Ecto neural progenitor cell (in vitro differentiated cells): ENCODE results near the gene BPIFB2.
"Not testable (repeated sequence)": the region's sequence is repeated elsewhere in the genome, so short reads cannot be mapped to it uniquely, and the experiment has no call there.

Source experiments
- DNase-seq: peaks from one replicate; pipeline ENCODE4 v3.0.0-alpha.2; 2018; ENCODE audit warnings: low spot score

Gene BPIFB2

GRCh38 chr20:33042430-33042829 lies 34.9 kb downstream of the BPIFB2 start:
- DNase-seq = no peak

GRCh38 chr20:33042983-33043730 lies 35.7 kb downstream of the BPIFB2 start:
- no peak for DNase-seq

GRCh38 chr20:33043731-33044181 lies 36.3 kb downstream of the BPIFB2 start:
- no peak for DNase-seq

DNA sequence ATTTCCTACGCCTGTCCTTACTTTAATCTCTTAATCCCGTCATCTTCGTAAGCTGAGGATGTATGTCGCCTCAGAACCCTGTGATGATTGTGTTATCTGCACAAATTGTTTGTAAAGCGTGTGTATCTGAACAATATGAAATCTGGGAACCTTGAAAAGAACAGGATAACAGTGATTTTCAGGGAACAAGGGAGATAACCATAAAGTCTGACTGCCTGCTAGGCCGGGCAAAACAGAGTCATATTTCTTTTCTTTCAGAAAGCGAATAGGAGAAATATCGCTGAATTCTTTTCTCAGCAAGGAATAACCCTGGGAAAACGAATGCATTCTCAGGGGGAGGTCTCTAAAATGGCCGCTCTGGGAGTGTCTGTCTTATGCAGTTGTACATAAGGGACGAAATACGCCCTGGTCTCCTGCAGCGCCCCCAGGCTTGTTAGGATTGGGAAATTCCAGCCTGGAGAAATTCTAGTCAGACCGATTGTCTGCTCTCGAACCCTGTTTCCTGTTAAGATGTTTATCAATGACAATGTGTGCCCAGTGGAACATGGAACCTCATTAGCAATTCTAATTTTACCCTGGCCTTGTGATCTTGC lies 37.7 kb downstream of the BPIFB2 start:
- DNase-seq = not testable (repeated sequence)

DNA sequence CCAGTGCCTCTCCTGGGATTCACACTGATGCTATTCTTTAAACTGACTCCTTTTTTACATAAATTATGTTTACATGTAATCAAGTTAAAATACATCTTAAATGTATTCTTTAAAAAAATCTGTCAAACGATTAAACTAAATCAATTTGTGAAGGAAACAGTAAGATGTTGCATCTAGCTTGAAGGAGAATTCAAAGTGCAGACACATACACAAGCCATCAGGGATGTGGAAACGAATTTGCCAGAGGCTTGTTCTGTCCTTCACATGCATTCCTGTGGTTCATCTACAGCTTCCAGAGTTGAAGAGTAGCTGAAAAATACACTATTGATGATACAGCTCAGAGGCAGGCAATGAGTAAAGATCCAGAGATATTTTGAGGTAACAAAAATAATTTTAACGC lies 38.9 kb downstream of the BPIFB2 start:
- no peak for DNase-seq

GRCh38 chr20:33051333-33051732 lies 43.8 kb downstream of the BPIFB2 start:
- DNase-seq = no peak

DNA sequence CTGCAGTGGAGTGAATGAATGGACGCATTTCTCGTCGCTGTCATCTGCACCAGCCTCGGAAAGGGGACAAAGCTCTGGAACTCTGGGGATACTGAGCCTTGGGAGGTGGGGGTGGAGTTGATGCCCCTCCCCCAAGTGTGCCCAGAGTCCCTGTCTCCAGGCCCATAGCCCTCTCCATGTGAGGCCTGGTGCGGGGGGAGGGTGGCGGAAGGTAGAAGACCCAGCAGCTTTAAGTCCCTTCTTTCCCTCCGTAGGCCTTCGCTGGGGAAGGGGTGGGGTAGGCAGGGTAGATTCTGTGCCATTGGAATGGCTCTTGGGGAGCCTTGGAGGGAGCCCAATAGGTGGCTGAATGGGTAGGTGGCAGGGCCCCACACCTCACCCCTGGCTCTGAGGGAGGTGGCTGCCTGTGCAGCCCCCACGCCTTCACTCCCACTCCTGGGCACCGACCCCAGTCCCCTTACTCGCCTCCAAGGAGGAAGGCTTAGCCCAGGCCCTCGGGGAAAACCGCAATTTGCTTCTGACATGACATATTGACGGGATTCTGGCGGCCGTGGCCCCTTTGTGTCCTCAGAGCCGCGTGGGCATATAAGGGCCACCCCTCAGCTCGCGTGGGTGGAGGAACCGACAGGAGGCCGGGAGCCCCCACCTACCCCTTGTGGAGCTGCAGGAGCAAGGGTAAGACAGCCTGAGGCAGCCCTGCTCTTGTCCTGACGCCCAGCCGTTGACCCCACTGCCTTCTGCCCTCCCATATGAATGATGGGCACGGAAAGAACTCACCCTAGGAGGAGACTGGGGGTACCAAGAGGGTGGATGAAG lies 46.0 kb downstream of the BPIFB2 start, which contains the start of gene BPIFB3:
Gene BPIFB3 (plus strand): TSS at position 613 of the 816 bp plus-strand sequence. CDS start 1,533 bp downstream, outside the sequence.
- no peak for DNase-seq

GRCh38 chr20:33054381-33054780 lies 46.9 kb downstream of the BPIFB2 start:
- DNase-seq = no peak

GRCh38 chr20:33054791-33055190 lies 47.3 kb downstream of the BPIFB2 start:
- no peak for DNase-seq

DNA sequence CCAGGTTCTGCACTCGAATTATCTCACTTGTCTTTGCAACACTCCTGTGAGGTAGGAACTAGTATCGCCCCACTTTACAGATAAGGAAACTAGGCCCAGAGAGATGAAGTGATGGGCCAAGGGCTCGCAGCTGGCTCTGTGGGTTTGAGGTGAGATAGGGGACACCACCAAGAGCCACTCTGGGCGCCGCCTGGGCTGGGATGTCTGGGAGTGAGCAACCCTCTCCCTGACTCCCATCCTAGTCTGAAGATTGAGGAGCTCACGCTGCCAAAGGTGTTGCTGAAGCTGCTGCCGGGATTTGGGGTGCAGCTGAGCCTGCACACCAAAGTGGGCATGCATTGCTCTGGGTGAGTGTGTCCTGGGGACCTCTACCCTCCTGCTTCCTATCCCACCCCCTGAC lies 51.6 kb downstream of the BPIFB2 start:
- no peak for DNase-seq

GRCh38 chr20:33059741-33060390 lies 52.4 kb downstream of the BPIFB2 start:
- DNase-seq = no peak

- DNase-seq = no peak
Measured at GRCh38 chr20:33061658-33062028, 54.1 kb downstream of the BPIFB2 start.

- DNase-seq = peak; percentile 70
Measured at GRCh38 chr20:33062105-33062824, 54.8 kb downstream of the BPIFB2 start.

- DNase-seq = no peak
Measured at GRCh38 chr20:33062825-33063149, 55.3 kb downstream of the BPIFB2 start.

GRCh38 chr20:33063271-33063670 lies 55.8 kb downstream of the BPIFB2 start:
- DNase-seq = no peak

GRCh38 chr20:33064572-33065287 lies 57.2 kb downstream of the BPIFB2 start:
- DNase-seq = no peak

DNA sequence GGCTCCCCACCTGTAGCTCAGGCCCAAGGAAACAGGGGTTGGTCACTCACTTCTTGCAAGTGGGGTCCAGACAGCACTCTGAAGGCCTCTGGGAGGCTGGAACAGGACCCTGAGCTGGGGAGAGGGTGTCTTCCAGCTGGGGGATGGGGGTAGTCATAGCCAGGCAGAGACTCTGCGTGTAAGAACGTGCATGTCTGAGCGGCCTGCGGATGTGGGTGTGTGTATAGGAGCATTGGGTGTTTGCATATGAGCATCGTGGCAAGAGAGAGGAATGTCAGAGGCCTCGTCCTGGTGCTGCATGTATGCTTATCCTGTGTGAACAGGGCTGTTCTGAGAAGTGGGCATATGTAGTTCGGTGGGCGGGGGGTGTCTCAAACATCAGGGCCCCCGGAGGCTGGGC lies 58.3 kb downstream of the BPIFB2 start:
- no peak for DNase-seq

DNA sequence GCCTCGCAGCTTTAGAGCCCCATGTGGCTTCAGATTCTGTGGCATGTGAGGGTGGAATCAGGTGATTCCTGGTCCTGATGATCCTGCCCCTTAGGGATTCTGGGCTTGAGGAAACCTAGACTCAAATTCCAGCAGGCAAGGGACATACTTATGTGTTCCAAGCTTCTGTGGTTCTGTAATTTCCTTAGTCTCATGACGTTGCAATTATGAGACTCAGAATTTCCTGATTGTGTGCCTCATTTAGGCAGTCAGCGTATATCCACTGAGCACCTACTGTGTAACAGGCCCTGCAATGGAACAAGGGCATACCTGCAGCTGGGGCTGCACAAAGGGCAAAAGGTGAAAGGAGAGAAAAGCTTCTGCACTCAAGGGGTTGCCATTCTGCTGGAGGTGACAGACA lies 60.3 kb downstream of the BPIFB2 start:
- no peak for DNase-seq

DNA sequence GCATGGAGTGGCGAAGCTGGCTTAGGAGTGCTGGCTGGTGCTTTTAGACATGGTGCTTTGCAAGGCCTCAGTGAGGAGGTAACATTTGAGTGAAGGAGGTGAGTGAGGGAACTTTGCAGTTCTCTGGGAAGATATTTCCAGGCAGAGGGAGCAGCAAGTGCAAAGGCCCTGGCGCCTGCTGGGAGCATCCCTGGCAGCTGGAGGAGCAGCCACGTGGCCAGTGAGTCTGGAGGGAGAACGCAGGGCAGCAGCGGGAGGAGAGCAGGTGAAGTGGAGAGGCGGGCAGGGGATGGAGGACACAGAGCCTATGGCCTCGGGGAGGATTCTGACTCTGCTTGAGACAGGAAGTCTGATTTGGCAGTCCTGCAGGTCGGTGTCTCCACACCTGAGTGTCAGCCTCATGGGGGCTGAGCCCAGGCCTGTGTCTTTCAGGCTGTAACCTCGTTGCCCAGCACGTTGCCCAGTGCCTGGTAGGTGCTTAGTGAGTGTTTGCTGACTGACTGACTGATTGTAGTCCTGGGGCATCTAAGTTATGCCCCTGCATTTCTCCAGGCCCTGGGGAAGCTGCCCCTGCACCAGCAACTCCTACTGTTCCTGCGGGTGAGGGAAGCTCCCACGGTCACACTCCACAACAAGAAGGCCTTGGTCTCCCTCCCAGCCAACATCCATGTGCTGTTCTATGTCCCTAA lies 60.9 kb downstream of the BPIFB2 start:
- no peak for DNase-seq

DNA sequence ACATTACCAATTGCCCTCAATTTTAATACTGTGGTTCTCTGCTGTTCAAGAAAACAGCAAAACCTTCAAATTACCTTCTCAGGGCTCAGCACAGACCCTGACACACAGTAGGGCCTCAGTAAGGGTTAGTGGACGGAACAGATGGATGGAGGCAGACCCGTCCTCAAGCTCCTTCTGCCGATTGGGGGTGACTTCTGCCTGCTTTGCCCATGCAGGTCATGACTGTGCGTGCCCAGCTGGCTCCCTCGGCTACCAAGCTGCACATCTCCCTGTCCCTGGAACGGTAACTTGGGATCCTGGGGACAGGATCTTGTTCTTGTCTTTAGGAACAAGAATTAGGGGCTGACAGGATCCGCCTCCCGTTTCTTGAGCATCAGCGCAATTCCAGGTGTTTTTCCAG lies 62.2 kb downstream of the BPIFB2 start:
- no peak for DNase-seq
